GM13976 (cell line): ENCODE measurements around the gene EVX2.

Source experiments
- DNase-seq: peaks from one replicate; pipeline ENCODE4 v3.0.0; 2012; ENCODE audit warnings: low spot score
- in situ Hi-C: fragments of 300-500 bp; cut with MboI; formaldehyde crosslinking; loops from one replicate; pipeline ENCODE4 v1.12.0; 2022; ENCODE audit warnings: low sequenced_read_pairs, mixed read lengths, inconsistent platforms; ENCODE audit not compliant: unreplicated experiment
- TF ChIP-seq, protein P1 (sequence below): IDR thresholded peaks from 2 replicates; pipeline ENCODE4 v1.5.1; 2012; ENCODE audit warnings: borderline replicate concordance, mild to moderate bottlenecking; ENCODE audit not compliant: insufficient read depth; ENCODE audit errors: extremely low read depth, missing control alignments, control extremely low read depth

EVX2 gene

DNA sequence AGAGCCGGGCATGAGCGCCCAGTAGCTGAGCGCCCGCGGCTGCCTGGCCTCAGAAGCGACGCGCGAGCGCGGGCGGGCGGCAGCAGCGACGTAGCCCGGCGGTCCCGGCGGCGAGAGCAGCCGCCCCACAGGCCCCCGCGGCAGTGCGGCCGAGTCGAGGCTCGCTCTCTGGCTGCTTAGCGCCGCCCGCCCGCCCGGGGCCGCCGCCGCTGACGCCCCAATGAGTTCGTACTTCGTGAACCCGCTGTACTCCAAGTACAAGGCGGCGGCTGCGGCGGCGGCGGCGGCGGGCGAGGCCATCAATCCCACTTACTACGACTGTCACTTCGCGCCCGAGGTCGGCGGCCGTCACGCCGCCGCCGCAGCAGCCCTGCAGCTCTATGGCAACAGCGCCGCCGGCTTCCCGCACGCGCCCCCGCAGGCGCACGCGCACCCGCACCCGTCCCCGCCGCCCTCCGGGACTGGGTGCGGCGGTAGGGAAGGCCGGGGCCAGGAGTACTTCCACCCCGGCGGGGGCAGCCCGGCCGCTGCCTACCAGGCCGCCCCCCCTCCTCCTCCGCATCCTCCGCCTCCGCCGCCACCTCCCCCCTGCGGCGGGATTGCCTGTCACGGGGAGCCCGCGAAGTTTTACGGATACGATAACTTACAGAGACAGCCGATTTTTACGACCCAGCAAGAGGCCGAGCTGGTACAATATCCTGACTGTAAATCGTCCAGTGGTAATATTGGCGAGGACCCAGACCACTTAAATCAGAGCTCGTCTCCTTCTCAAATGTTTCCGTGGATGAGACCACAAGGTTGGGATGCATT is 46.6 kb upstream of the EVX2 start:
- TF ChIP-seq, protein P1, sequence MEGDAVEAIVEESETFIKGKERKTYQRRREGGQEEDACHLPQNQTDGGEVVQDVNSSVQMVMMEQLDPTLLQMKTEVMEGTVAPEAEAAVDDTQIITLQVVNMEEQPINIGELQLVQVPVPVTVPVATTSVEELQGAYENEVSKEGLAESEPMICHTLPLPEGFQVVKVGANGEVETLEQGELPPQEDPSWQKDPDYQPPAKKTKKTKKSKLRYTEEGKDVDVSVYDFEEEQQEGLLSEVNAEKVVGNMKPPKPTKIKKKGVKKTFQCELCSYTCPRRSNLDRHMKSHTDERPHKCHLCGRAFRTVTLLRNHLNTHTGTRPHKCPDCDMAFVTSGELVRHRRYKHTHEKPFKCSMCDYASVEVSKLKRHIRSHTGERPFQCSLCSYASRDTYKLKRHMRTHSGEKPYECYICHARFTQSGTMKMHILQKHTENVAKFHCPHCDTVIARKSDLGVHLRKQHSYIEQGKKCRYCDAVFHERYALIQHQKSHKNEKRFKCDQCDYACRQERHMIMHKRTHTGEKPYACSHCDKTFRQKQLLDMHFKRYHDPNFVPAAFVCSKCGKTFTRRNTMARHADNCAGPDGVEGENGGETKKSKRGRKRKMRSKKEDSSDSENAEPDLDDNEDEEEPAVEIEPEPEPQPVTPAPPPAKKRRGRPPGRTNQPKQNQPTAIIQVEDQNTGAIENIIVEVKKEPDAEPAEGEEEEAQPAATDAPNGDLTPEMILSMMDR: no peak
- DNase-seq: no peak
- in situ Hi-C loops: loop anchor here (25.0 kb wide), 1 partner anchor 682 kb away; no protein-coding TSS in a partner anchor

DNA sequence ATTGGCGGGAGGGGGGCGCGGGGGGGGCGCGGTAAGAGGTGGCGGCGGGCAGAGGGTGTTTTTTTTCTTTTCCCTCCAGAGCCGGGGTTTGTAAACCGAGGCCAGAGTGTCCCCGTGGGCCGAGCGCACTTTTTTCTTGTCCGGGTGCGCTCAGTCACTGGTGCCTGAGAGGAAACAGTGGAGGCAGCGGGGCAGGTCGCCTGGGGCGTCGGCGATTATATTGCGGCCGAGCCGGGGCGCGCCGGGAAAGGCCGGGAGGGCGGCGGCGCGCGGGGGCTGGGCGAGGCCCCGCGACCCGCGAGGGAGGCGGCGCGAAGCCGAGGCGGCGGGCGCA is 46.0 kb upstream of the EVX2 start:
- in situ Hi-C loops: loop anchor here (10.0 to 25.0 kb wide), 2 partner anchors 683 to 1025 kb away; no protein-coding TSS in a partner anchor

GRCh38 chr2:176128982-176129796 is 45.4 kb upstream of the EVX2 start, which contains the start of gene HOXD8:
HOXD8 (plus strand) TSS chr2:176129705; CDS start chr2:176130367, 662 bp downstream.
- TF ChIP-seq, protein P1: no peak
- in situ Hi-C loops: loop anchor here (10.0 to 25.0 kb wide), 2 partner anchors 683 to 1026 kb away; no protein-coding TSS in a partner anchor
- no peak for DNase-seq

More for the DNA sequence above, 46.0 kb upstream of the EVX2 start:
- no peak for DNase-seq
- TF ChIP-seq, protein P1: no peak

GRCh38 chr2:176128172-176128981 is 44.6 kb upstream of the EVX2 start:
- in situ Hi-C loops: loop anchor here (10.0 to 25.0 kb wide), 2 partner anchors 684 to 1026 kb away; no protein-coding TSS in a partner anchor
- TF ChIP-seq, protein P1: no peak
- no peak for DNase-seq

GRCh38 chr2:176127774-176128072 is 44.0 kb upstream of the EVX2 start:
- DNase-seq: no peak
- in situ Hi-C loops: loop anchor here (10.0 to 25.0 kb wide), 2 partner anchors 685 to 1027 kb away; no protein-coding TSS in a partner anchor
- TF ChIP-seq, protein P1: no peak
